C1 segment of cervical spinal cord (tissue), 14 donors: ENCODE results near the gene RFWD3.

Experiments
- DNase-seq, 14 donors: peaks; one replicate each; lab custom pipeline; 2025; lab: John Stamatoyannopoulos, UW

The RFWD3 gene

GRCh38 chr16:74582970-74583369 is 83.7 kb downstream of the RFWD3 start:
- DNase-seq, result no peak

GRCh38 chr16:74580833-74581232 is 85.8 kb downstream of the RFWD3 start:
- no peak for DNase-seq

- no peak for DNase-seq
Measured at GRCh38 chr16:74578838-74579237, 87.8 kb downstream of the RFWD3 start.

- DNase-seq, result no peak
Measured at GRCh38 chr16:74578433-74578832, 88.2 kb downstream of the RFWD3 start.

- DNase-seq, result no peak
Measured at GRCh38 chr16:74577882-74578366, 88.8 kb downstream of the RFWD3 start.

- DNase-seq, result peak in 1 of 14 donors; percentile 57
Measured at GRCh38 chr16:74575807-74576643, 90.7 kb downstream of the RFWD3 start.

GRCh38 chr16:74575175-74575806 is 91.4 kb downstream of the RFWD3 start:
- peak in 1 of 14 donors; percentile 57 for DNase-seq

- DNase-seq, result peak in 1 of 14 donors; percentile 43
Measured at GRCh38 chr16:74574146-74574545, 92.5 kb downstream of the RFWD3 start.

- DNase-seq, result peak in 1 of 14 donors; percentile 35
Measured at GRCh38 chr16:74573622-74574021, 93.1 kb downstream of the RFWD3 start.
